ENCODE data around the gene GTF2F2.

Gene GTF2F2

GRCh38 chr13:45303026-45303425 lies 182.7 kb downstream of the GTF2F2 start:
- no peak for DNase-seq (ENCODE audit: low spot score)

- DNase-seq (ENCODE audit: low spot score): no peak
Observed at GRCh38 chr13:45303866-45304265, 183.6 kb downstream of the GTF2F2 start.

- DNase-seq (ENCODE audit: low spot score): no peak
Observed at GRCh38 chr13:45305079-45305478, 184.8 kb downstream of the GTF2F2 start.

GRCh38 chr13:45306966-45307365 lies 186.7 kb downstream of the GTF2F2 start:
- DNase-seq (ENCODE audit: low spot score): no peak

- DNase-seq (ENCODE audit: low spot score): no peak
Observed at GRCh38 chr13:45310341-45311131, 190.2 kb downstream of the GTF2F2 start.

- no peak for DNase-seq (ENCODE audit: low spot score)
Observed at GRCh38 chr13:45314822-45315221, 194.5 kb downstream of the GTF2F2 start.

GRCh38 chr13:45315520-45316167 lies 195.3 kb downstream of the GTF2F2 start:
- DNase-seq (ENCODE audit: low spot score): no peak

- no peak for DNase-seq (ENCODE audit: low spot score)
Observed at GRCh38 chr13:45316338-45316737, 196.0 kb downstream of the GTF2F2 start.

- no peak for DNase-seq (ENCODE audit: low spot score)
Observed at GRCh38 chr13:45316996-45317395, 196.7 kb downstream of the GTF2F2 start.

- DNase-seq (ENCODE audit: low spot score): no peak
Observed at GRCh38 chr13:45320876-45321629, 200.7 kb downstream of the GTF2F2 start.

- no peak for DNase-seq (ENCODE audit: low spot score)
Observed at GRCh38 chr13:45325806-45326205, 205.5 kb downstream of the GTF2F2 start.

GRCh38 chr13:45327253-45327955 lies 207.1 kb downstream of the GTF2F2 start:
- DNase-seq (ENCODE audit: low spot score): peak; percentile 22

GRCh38 chr13:45328661-45329111 lies 208.4 kb downstream of the GTF2F2 start:
- no peak for DNase-seq (ENCODE audit: low spot score)

- no peak for DNase-seq (ENCODE audit: low spot score)
Observed at GRCh38 chr13:45331123-45331619, 210.9 kb downstream of the GTF2F2 start.

- DNase-seq (ENCODE audit: low spot score): no peak
Observed at GRCh38 chr13:45331692-45332035, 211.4 kb downstream of the GTF2F2 start.

GRCh38 chr13:45332036-45332830 lies 211.9 kb downstream of the GTF2F2 start:
- no peak for DNase-seq (ENCODE audit: low spot score)

- DNase-seq (ENCODE audit: low spot score): no peak
Observed at GRCh38 chr13:45332831-45333219, 212.5 kb downstream of the GTF2F2 start.

GRCh38 chr13:45333251-45333976 lies 213.1 kb downstream of the GTF2F2 start:
- no peak for DNase-seq (ENCODE audit: low spot score)
